Parathyroid adenoma (tissue), 2 donors: ENCODE measurements around the gene ATP4A.

Experiments used
- H2AFZ ChIP-seq: fragments of 300-600 bp; sonication (generic); one replicate; pipeline ENCODE4 v1.7.0; 2017; ENCODE audit warnings: antibody characterized with exemption, mild to moderate bottlenecking
- H3K27ac ChIP-seq: fragments of 300-600 bp; sonication (generic); one replicate; pipeline ENCODE4 v1.7.0; 2017
- H3K27me3 ChIP-seq: fragments of 300-600 bp; sonication (generic); one replicate; pipeline ENCODE4 v1.7.0; 2017; ENCODE audit warnings: low read length; ENCODE audit not compliant: control insufficient read depth, insufficient read depth
- H3K36me3 ChIP-seq: fragments of 300-600 bp; sonication (generic); one replicate; pipeline ENCODE4 v1.7.0; 2017; ENCODE audit warnings: low read length; ENCODE audit not compliant: control insufficient read depth, insufficient read depth
- H3K4me1 ChIP-seq: fragments of 300-600 bp; sonication (generic); one replicate; pipeline ENCODE4 v1.7.0; 2017; ENCODE audit warnings: control low read depth
- H3K4me2 ChIP-seq: fragments of 300-600 bp; sonication (generic); one replicate; pipeline ENCODE4 v1.7.0; 2017; ENCODE audit warnings: low read length
- H3K4me3 ChIP-seq: fragments of 300-600 bp; sonication (generic); one replicate; pipeline ENCODE4 v1.7.0; 2017; ENCODE audit warnings: low read depth, low read length
- H3K79me2 ChIP-seq: fragments of 300-600 bp; sonication (generic); one replicate; pipeline ENCODE4 v1.7.0; 2017; ENCODE audit warnings: control low read depth
- H3K9ac ChIP-seq: fragments of 300-600 bp; sonication (generic); one replicate; pipeline ENCODE4 v1.7.0; 2017; ENCODE audit warnings: mild to moderate bottlenecking
- H3K9me3 ChIP-seq: fragments of 300-600 bp; sonication (generic); one replicate; pipeline ENCODE4 v1.7.0; 2017; ENCODE audit warnings: low read length; ENCODE audit not compliant: control insufficient read depth
- CTCF ChIP-seq: fragments of 300-600 bp; sonication (generic); IDR thresholded peaks from one replicate; pipeline ENCODE4 v1.7.0; 2017; ENCODE audit warnings: antibody characterized with exemption, mild to moderate bottlenecking
- donor health status: primary hyperparathyroidism.

Gene ATP4A

GRCh38 chr19:35569281-35569781 is 5.9 kb upstream of the ATP4A start:
- Histone ChIP-seq H2AFZ (no peak overlapping the region), H3K4me2 (no peak overlapping the region), H3K4me1 (no peaks in the 10 kb centered on the region), H3K36me3 (no peaks in the 10 kb centered on the region), H3K9ac (no peak overlapping the region), H3K9me3 (no peaks in the 10 kb centered on the region), H3K4me3 (no peak overlapping the region), H3K79me2 (no peaks in the 10 kb centered on the region), H3K27me3 (no peaks in the 10 kb centered on the region), H3K27ac (no peak overlapping the region)
- TF ChIP-seq CTCF = no peak

- no peaks in the 10 kb centered on the region for H3K4me1 ChIP-seq
- H3K9ac ChIP-seq = no peak overlapping the region
- no peak overlapping the region for H2AFZ ChIP-seq
- no peak for TF ChIP-seq CTCF
- no peak overlapping the region for H3K4me2 ChIP-seq
- no peaks in the 10 kb centered on the region for H3K79me2 ChIP-seq
- H3K27me3 ChIP-seq = no peaks in the 10 kb centered on the region
- no peak overlapping the region for H3K4me3 ChIP-seq
- no peaks in the 10 kb centered on the region for H3K36me3 ChIP-seq
- no peaks in the 10 kb centered on the region for H3K9me3 ChIP-seq
- no peak overlapping the region for H3K27ac ChIP-seq
Measured at GRCh38 chr19:35566738-35567137, 3.3 kb upstream of the ATP4A start.

GRCh38 chr19:35565016-35565856 is 1.8 kb upstream of the ATP4A start:
- Histone ChIP-seq H3K4me1 (no peaks in the 10 kb centered on the region), H3K9me3 (no peaks in the 10 kb centered on the region), H3K27me3 (no peaks in the 10 kb centered on the region), H2AFZ (no peak overlapping the region), H3K79me2 (no peaks in the 10 kb centered on the region), H3K4me2 (no peak overlapping the region), H3K36me3 (no peaks in the 10 kb centered on the region), H3K4me3 (no peak overlapping the region), H3K27ac (no peak overlapping the region), H3K9ac (no peak overlapping the region)
- no peak for TF ChIP-seq CTCF

- Histone ChIP-seq H3K36me3 (no peaks in the 10 kb centered on the region), H3K9ac (no peak overlapping the region), H3K27ac (no peak overlapping the region), H2AFZ (no peak overlapping the region), H3K27me3 (no peaks in the 10 kb centered on the region), H3K4me3 (no peak overlapping the region), H3K4me1 (no peaks in the 10 kb centered on the region), H3K79me2 (no peaks in the 10 kb centered on the region), H3K4me2 (no peak overlapping the region), H3K9me3 (no peaks in the 10 kb centered on the region)
- TF ChIP-seq CTCF = no peak
Measured at GRCh38 chr19:35562776-35563175, 682 bp downstream of the ATP4A start.

GRCh38 chr19:35562336-35562735 is 1.1 kb downstream of the ATP4A start:
- Histone ChIP-seq H3K4me3 (no peak overlapping the region), H3K27me3 (no peaks in the 10 kb centered on the region), H3K4me1 (no peaks in the 10 kb centered on the region)

More at GRCh38 chr19:35562336-35562735, 1.1 kb downstream of the ATP4A start:
- H3K27ac ChIP-seq = no peak overlapping the region
- H3K4me2 ChIP-seq = no peak overlapping the region
- H2AFZ ChIP-seq = no peak overlapping the region
- no peaks in the 10 kb centered on the region for H3K36me3 ChIP-seq
- no peak for TF ChIP-seq CTCF
- no peaks in the 10 kb centered on the region for H3K79me2 ChIP-seq
- H3K9me3 ChIP-seq = no peaks in the 10 kb centered on the region
- H3K9ac ChIP-seq = no peak overlapping the region
